ENCODE results near the gene PRPF8.

The PRPF8 gene

DNA sequence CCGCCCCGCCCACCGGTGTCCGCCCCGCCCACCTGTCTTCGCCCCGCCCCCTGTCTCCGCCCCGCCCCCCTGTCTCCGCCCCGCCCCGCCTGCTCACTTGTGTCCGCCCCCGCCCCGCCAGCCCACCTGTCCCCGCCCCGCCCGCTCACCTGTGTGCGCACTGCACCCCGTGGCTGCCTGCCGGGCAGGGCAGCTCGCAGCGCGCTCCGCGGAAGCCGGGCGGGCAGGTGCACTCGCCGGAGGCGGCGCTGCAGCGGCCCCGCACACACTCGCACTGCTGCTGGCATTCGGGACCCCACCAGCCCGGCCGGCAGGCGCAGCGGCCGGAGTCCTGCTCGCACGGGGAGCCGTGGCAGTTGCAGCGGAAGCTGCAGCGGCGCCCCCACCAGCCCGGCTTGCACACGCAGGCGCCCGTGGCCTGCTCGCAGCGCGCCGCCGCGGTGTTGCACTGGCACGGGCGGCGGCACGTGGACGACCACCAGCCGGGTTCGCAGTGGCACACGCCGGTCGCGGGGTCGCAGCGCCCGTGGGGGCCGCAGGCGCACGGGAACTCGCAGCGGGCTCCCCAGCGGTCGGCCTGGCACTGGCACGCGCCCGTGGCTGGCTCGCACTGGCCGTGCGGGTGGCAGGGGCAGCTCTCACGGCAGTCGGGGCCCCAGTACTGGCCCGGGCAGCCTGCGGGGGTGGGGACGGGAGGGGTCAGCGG lies 41.2 kb downstream of the PRPF8 start:
- Histone ChIP-seq H3K4me1 (ENCODE audit: control insufficient read depth, insufficient read depth, low read length, poor library complexity, severe bottlenecking) (peaks cover 61% of the 10 kb centered on the region), H3K36me3 (ENCODE audit: control insufficient read depth, insufficient read depth, low read length) (no peaks in the 10 kb centered on the region), H3K27ac (ENCODE audit: low read depth, low read length, severe bottlenecking) (no peak overlapping the region), H3K9me3 (ENCODE audit: control insufficient read depth, low read length) (no peaks in the 10 kb centered on the region), H3K4me3 (ENCODE audit: extremely low read depth, insufficient read depth, low read length, poor library complexity, severe bottlenecking) (peak overlapping the region; percentile 28)
- whole genome bisulfite sequencing, 2 experiments (ENCODE audit: insufficient coverage in 2 of 2): 6 to 7% methylated on average over 48 to 64 of the region's 90 CpGs

DNA sequence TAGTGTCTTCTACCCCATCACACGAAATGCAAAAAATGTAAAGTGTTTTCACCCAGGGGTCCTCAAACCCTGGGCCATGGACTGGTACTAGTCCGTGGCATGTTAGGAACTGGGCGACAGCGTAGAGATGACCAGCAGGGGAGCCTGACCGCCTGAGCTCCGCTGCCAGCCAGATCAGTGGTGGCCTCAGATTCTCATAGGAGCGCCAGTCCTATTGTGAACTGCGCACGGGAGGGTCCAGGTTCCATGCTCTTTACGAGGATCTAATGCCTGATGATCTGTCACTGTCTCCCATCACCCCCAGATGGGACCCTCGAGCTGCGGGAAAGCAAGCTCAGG lies 43.6 kb downstream of the PRPF8 start:
- Histone ChIP-seq H3K4me1 (ENCODE audit: control insufficient read depth, insufficient read depth, low read length, poor library complexity, severe bottlenecking) (peaks cover 43% of the 10 kb centered on the region), H3K4me3 (ENCODE audit: extremely low read depth, insufficient read depth, low read length, poor library complexity, severe bottlenecking) (no peak overlapping the region), H3K9me3 (ENCODE audit: control insufficient read depth, low read length) (no peaks in the 10 kb centered on the region), H3K36me3 (ENCODE audit: control insufficient read depth, insufficient read depth, low read length) (peaks cover 3% of the 10 kb centered on the region), H3K27ac (ENCODE audit: low read depth, low read length, severe bottlenecking) (no peak overlapping the region)
- 84 to 87% methylated on average over 9 to 10 of the region's 12 CpGs for WGBS, 2 experiments (ENCODE audit: insufficient coverage in 2 of 2)

DNA sequence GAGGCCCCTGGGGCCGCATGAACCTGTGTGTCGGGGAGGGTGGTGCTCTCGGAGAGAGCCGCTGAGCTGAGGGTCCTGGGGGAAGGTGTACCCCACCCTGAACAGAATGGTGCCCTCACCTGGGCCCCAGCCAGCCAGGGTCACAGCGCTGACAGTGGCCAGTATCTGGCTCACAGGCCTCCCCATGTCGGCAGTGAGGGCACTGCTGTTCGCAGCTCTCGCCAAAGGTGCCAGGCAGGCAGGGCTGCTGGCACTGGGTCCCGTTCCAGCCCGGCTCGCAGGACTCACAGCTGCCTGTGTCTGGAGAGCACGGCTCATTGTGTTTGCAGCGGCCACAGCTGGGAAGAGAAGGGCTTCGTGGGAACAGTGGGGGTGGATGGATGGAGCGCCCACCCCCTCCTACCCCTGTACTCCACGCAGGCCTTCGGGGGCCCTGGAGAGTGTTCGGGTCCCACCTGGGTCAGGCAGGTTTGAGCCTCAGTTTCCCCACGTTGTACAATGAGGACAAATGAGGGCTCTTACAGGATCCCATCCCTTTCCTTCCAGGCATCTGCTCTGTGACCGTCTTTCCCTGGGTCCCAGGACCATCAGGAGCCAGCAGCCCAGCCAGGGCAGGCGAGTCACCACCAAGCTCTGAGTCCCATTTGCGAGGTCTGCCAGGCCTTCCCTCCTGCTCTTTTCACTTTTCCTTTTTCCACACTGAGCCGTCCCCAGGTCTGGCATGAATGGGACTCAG lies 44.2 kb downstream of the PRPF8 start:
- H3K9me3 ChIP-seq (ENCODE audit: control insufficient read depth, low read length): no peaks in the 10 kb centered on the region
- H3K4me1 ChIP-seq (ENCODE audit: control insufficient read depth, insufficient read depth, low read length, poor library complexity, severe bottlenecking): peaks cover 37% of the 10 kb centered on the region
- H3K27ac ChIP-seq (ENCODE audit: low read depth, low read length, severe bottlenecking): no peak overlapping the region
- no peak overlapping the region for H3K4me3 ChIP-seq (ENCODE audit: extremely low read depth, insufficient read depth, low read length, poor library complexity, severe bottlenecking)
- peaks cover 3% of the 10 kb centered on the region for H3K36me3 ChIP-seq (ENCODE audit: control insufficient read depth, insufficient read depth, low read length)
- WGBS, 2 experiments (ENCODE audit: insufficient coverage in 2 of 2): 85 to 88% methylated on average over 12 to 18 of the region's 23 CpGs

DNA sequence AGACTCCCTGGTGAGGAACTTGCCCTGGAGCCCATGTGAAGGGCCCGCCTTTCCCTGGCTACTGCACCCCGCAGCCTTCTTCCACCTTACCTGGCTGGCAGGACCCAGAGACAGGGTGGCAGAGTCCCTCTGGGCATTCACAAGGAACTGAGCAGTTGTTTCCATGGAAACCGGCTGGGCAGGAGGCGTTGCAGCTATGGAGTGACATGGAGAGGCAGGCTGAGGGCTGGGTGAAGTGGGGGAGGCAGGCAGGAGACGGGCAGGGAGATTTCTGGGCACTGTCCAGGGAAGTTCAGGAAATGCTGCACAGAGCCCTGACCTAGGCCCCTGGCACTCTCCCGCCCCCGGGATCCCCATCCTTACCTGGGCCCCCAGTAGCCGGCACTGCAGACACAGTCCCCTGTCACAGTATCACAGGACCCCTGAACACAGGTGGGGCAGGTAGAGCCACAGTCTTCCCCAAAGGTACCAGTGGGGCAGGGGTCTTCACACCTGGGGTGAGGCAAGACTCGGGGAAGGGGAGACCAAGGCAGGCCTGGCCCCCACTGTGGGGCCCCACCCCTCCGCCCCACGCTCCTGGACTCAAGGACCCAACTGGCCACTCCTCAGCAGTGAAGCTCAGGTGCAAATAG lies 45.0 kb downstream of the PRPF8 start:
- H3K9me3 ChIP-seq (ENCODE audit: control insufficient read depth, low read length): no peaks in the 10 kb centered on the region
- no peak overlapping the region for H3K27ac ChIP-seq (ENCODE audit: low read depth, low read length, severe bottlenecking)
- peaks cover 3% of the 10 kb centered on the region for H3K36me3 ChIP-seq (ENCODE audit: control insufficient read depth, insufficient read depth, low read length)
- peaks cover 29% of the 10 kb centered on the region for H3K4me1 ChIP-seq (ENCODE audit: control insufficient read depth, insufficient read depth, low read length, poor library complexity, severe bottlenecking)
- 80 to 93% methylated on average over 8 to 11 of the region's 11 CpGs for WGBS, 2 experiments (ENCODE audit: insufficient coverage in 2 of 2)
- H3K4me3 ChIP-seq (ENCODE audit: extremely low read depth, insufficient read depth, low read length, poor library complexity, severe bottlenecking): no peak overlapping the region

DNA sequence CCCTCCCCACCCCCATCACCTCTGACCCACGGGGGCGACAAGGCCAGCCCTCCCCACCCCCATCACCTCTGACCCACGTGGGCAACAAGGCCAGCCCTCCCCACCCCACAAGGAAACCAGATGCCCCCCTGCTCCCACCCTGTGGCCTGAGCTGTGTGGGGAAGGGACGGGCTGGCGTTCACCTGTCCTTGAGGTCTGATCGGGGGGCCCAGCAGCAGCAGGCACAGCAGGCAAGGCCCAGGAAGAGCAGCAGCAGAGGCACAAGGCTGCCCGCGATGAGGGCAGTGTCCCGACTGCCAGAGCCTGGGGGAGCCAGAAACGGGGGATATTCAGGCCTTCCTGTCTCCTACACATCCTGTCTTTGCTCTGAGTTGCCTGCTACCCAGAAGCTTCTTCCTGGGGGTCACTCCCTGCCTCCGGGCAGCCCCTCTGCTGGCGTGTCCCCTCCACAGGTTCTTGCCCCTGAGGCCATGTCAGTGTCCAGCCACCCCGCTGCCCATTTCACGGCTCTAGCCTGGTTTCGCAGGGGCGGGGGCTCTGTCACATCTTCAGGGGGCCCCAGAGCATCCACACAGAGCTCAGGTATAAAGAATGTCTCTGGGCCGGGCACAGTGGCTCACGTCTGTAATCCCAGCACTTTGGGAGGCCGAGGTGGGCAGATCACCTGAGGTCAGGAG lies 45.9 kb downstream of the PRPF8 start:
- H3K4me1 ChIP-seq (ENCODE audit: control insufficient read depth, insufficient read depth, low read length, poor library complexity, severe bottlenecking): peaks cover 20% of the 10 kb centered on the region
- no peaks in the 10 kb centered on the region for H3K9me3 ChIP-seq (ENCODE audit: control insufficient read depth, low read length)
- no peak overlapping the region for H3K27ac ChIP-seq (ENCODE audit: low read depth, low read length, severe bottlenecking)
- 87 to 88% methylated on average over 14 to 16 of the region's 19 CpGs for WGBS, 2 experiments (ENCODE audit: insufficient coverage in 2 of 2)
- H3K36me3 ChIP-seq (ENCODE audit: control insufficient read depth, insufficient read depth, low read length): peaks cover 3% of the 10 kb centered on the region
- no peak overlapping the region for H3K4me3 ChIP-seq (ENCODE audit: extremely low read depth, insufficient read depth, low read length, poor library complexity, severe bottlenecking)

DNA sequence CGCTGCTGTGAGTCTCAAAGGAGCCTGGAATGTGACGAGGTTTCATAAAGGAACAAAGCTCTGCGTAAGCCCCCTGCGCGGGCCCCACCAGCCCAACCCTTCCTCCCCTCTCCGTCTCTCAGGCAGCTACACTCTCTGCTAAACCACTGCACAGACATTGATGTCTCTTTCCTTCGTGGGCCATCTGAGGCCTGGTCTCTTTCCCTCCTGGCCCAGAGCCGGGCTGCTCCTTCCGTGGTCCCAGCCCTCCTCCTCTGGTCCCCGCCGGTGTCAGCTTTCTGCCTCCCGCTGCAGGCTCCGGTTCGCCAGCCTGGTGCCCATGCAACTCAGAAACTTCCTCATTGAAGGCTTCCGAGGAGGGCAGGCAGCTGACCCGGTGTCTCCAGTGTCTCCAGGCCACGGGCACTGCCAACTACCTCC lies 46.5 kb downstream of the PRPF8 start:
- Histone ChIP-seq H3K36me3 (ENCODE audit: control insufficient read depth, insufficient read depth, low read length) (peaks cover 3% of the 10 kb centered on the region), H3K9me3 (ENCODE audit: control insufficient read depth, low read length) (no peaks in the 10 kb centered on the region), H3K4me1 (ENCODE audit: control insufficient read depth, insufficient read depth, low read length, poor library complexity, severe bottlenecking) (peaks cover 20% of the 10 kb centered on the region), H3K4me3 (ENCODE audit: extremely low read depth, insufficient read depth, low read length, poor library complexity, severe bottlenecking) (no peak overlapping the region), H3K27ac (ENCODE audit: low read depth, low read length, severe bottlenecking) (no peak overlapping the region)
- WGBS, 2 experiments (ENCODE audit: insufficient coverage in 2 of 2): 81 to 83% methylated on average over 16 of the region's 17 CpGs

DNA sequence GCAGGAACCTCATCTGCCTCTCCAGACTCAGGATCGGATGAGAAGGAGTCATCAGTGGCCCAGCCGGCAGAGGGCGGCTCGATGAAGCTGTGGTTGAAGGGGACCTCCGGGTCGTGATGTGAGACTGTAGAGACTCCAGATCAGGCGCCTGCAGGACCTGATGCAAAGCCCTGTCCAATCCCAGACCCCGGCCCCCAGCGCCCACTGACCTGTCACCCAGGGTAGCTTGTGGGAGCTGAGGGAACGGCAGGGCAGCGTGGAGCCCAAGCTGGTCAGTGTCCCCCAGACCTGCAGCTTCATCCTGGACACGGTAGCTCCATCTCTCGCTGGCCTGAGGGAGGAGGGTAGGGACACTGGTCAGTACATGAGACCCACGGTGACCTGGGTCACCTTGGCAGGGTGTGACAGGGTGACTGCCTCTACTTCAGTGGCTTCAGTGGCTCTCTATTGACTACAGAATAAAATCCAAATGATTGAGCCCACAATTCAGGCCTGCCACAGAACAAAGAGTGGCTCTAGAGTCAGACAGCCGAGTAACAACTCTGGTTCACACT lies 47.9 kb downstream of the PRPF8 start:
- WGBS, 2 experiments (ENCODE audit: insufficient coverage in 2 of 2): 86 to 87% methylated on average over 14 to 15 of the region's 15 CpGs

DNA sequence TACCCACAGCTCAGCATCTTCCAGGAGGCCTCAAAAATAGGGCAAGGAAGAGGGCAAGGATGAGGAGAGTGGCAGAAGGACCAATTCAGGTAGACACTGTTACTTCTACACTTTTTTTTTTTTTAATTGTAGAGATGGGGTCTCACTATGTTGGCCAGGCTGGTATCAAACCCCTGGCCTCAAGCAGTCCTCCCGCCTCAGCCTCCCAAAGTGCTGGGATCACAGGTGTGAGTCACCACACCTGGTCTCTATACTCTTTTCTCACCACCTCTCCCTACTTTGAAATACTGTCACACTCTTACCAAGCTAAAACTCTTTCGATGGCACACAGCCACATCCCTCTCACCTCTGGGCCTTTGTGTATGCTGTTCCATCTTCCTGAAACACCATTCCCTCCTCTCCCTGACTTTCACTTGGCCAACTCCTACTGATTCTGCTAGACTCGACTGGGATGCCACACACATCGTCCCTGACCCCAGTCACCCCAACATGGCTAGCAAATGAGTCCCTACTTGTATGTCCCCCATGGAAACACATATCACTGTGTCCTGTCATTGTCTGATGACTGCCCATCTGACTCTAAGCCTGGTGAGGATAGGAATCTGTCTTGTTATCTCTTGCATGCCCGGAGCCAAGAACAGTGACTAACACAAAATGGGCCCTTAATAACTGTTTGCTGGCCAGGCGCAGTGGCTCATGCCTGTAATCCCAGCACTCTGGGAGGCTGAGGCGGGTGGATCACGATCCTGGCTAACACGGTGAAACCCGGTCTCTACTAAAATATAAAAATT lies 48.8 kb downstream of the PRPF8 start:
- no peak overlapping the region for H3K27ac ChIP-seq (ENCODE audit: low read depth, low read length, severe bottlenecking)
- peaks cover 3% of the 10 kb centered on the region for H3K36me3 ChIP-seq (ENCODE audit: control insufficient read depth, insufficient read depth, low read length)
- H3K4me3 ChIP-seq (ENCODE audit: extremely low read depth, insufficient read depth, low read length, poor library complexity, severe bottlenecking): no peak overlapping the region
- H3K4me1 ChIP-seq (ENCODE audit: control insufficient read depth, insufficient read depth, low read length, poor library complexity, severe bottlenecking): peaks cover 17% of the 10 kb centered on the region
- WGBS, 2 experiments (ENCODE audit: insufficient coverage in 2 of 2): 82 to 90% methylated on average over 10 of the region's 10 CpGs
- no peaks in the 10 kb centered on the region for H3K9me3 ChIP-seq (ENCODE audit: control insufficient read depth, low read length)

More for the DNA sequence above, 47.9 kb downstream of the PRPF8 start:
- Histone ChIP-seq H3K4me1 (ENCODE audit: control insufficient read depth, insufficient read depth, low read length, poor library complexity, severe bottlenecking) (peaks cover 20% of the 10 kb centered on the region), H3K27ac (ENCODE audit: low read depth, low read length, severe bottlenecking) (no peak overlapping the region), H3K9me3 (ENCODE audit: control insufficient read depth, low read length) (no peaks in the 10 kb centered on the region), H3K36me3 (ENCODE audit: control insufficient read depth, insufficient read depth, low read length) (peaks cover 3% of the 10 kb centered on the region), H3K4me3 (ENCODE audit: extremely low read depth, insufficient read depth, low read length, poor library complexity, severe bottlenecking) (no peak overlapping the region)

DNA sequence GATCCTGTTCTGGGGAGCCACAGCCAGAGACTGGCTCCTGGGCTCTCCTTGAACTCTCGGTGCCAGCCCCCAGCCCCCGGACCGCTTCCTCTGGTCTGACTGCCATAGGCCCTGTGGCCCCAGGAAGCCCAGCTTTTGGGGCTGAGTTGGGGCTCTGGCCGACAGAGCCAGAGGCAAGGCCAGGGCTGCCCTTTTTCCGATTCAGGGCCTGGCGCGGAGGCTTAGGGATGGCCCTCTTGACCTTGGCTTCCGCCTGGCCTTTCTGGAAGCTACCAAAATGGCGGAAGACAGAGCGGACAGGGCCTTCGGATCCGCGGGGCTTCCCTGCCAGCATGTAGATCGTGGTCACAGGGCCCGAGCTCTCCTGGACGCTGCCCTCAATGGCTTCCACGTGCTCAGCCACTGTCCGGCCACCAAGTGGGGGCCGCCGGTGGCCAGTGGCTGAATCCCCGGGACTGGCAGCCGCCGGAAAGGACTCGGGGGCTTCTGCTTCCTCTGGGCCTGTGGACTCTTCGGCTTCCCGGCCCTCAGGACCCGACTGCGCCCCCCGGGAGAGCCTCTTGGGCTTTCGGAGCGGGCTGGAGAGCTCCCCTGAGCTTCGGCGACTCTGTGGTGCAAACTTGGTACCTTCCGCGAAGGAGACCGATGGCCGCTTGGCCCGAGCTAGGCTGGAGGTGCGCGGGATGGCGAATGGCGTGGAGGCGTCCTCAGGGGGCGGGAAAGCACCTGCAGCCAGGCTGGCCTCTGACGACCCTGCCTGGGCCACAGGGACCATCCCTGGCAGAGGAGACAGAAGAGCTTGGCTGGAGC lies 49.6 kb downstream of the PRPF8 start:
- H3K9me3 ChIP-seq (ENCODE audit: control insufficient read depth, low read length): no peaks in the 10 kb centered on the region
- WGBS, 2 experiments (ENCODE audit: insufficient coverage in 2 of 2): 95 to 96% methylated on average over 28 to 45 of the region's 45 CpGs
- H3K4me1 ChIP-seq (ENCODE audit: control insufficient read depth, insufficient read depth, low read length, poor library complexity, severe bottlenecking): peaks cover 15% of the 10 kb centered on the region
- H3K27ac ChIP-seq (ENCODE audit: low read depth, low read length, severe bottlenecking): no peak overlapping the region
- peaks cover 3% of the 10 kb centered on the region for H3K36me3 ChIP-seq (ENCODE audit: control insufficient read depth, insufficient read depth, low read length)
- no peak overlapping the region for H3K4me3 ChIP-seq (ENCODE audit: extremely low read depth, insufficient read depth, low read length, poor library complexity, severe bottlenecking)
